GM18502 (cell line): ENCODE results near the gene ZNF678.
"Not testable (repeated sequence)": the region's sequence is repeated elsewhere in the genome, so short reads cannot be mapped to it uniquely, and the experiment has no call there.

Source experiments
- ATAC-seq: cut with Tn5 transposase; IDR thresholded peaks from one replicate; pipeline ENCODE4 v1.9.1; 2021; ENCODE audit warnings: mild to moderate bottlenecking; ENCODE audit not compliant: unreplicated experiment, poor library complexity

Gene ZNF678

DNA sequence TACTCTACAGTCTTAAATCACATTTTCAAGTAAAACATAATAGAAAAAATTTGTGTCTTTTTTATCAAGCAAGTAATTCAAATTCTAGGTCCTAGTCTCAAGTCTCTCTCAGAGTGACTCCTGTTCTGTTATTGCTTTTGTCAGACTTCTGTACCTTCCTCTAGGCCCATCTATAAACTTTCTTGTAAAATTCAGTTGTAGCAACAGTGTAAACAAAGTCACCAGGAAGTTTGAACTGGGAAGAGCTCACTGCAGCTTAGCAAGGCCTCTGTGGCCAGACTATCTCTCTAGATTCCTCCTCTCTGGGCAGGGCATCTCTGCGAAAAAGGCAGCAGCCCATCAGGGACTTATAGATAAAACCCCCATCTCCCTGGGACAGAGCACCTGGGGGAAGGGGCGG, 13.5 kb upstream of the ZNF678 start:
- no peak for ATAC-seq

DNA sequence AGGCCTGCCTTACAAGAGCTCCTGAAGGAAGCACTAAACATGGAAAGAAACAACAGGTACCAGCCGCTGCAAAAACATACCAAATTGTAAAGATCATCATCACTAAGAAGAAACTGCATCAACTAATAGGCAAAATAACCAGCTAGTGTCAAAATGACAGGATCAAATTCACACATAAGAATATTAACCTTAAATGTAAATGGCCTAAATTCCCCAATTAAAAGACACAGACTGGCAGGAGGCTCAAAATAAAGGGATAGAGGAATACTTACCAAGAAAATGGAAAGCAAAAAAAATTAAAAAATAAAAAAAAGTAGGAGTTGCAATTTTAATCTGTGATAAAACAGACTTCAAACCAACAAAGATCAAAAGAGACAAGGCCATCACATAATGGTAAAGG, 11.5 kb upstream of the ZNF678 start:
- not testable (repeated sequence) for ATAC-seq

DNA sequence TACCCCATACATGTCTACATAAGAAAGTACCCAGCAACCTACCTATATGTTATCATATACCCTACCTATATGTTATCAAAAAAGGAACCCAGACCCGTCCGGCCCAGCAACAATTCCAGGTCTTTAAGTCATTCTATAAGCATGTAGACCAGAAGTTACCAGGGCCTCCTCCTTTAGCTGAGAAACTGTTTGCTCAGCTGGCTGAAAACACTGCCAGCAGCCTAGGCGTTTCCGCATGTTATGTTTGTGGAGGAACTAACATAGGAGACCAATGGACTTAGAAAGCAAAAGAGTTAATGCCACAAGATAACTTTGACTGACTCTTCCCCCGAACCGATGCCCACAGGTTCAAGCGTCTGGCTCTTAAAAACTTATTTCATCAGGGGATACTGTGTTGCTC, 7.1 kb upstream of the ZNF678 start:
- ATAC-seq, result no peak

DNA sequence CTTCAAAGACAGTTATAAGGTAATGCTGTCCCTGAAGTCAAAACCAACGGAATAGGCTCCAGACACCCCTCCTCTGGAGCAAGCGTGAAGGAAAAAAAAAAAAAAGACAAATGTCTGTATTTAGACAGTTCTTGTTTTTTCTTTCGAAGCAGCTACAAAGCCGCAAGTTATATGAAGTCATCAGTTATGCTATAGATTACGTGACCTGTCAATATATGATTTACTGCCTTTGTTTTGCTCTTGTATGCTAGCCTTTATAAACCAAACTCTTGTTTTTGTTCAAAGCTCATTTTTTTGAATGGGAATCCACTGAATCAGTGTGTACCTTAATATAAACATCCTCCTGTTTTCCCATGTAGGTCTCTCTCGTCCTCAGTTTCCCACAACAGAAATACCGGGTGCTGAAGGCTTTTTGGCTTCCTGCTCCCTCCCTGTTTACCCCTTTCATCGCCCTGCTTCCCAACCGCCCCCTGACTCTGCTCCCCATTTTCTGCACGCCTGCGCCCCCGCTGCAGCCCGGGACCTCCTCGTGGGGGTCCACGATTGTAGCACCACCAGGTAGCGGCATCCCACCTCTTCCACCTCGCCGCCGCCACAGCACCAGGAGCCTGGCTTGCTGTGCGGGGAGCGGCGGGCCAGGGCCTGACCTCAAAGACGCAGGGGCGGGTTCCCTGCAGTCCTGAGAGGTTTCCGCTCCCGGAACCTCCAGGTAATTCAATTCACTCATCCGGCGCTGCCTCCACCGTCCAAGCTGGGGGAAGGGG, 5.2 kb upstream of the ZNF678 start:
- ATAC-seq, result no peak

DNA sequence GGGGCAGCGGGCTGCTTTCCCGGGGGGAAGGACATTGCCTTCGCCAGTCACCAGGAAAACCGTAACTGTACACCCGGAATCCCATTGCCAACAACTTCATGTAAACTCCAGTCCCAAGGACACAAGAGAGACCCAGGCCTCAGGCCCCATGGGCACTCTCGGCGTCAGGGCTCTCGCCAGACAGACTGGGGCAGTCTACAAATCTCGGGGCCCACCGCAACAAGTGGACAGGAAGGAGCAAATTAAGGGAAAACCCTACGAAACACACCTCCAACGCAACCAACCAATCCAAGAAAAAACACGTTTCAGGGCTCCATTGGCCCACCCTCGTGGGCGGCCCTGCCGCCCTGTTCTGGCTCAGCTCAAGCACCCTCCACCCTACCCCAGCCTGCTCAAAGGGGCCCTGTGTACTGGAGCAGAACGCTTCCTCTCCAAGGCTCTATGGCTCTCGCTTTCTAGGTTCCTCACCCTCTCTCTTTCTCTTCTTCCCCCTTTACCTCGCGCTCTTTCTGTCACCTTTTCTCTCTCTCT, 4.6 kb upstream of the ZNF678 start:
- no peak for ATAC-seq

DNA sequence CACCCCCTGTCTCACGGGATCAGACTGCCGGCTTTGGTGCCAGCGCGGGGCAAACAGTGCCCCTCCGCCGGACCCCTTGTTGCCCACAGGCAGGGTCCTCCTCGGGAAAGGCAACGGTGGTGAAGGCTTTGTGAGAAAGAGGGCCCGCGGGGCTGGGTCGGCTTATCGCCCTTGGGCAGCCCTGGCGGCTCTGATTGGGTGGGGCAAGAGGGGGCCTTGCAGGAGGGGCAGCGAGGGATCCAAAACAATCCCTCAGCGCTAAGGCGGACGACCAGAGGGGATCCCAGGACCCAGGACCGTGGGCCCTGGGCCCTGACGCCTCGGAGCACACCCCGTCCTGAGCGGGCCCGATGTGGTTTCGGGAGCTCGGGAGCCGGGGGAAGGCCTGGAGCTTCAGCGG, 3.9 kb upstream of the ZNF678 start:
- ATAC-seq, result no peak

DNA sequence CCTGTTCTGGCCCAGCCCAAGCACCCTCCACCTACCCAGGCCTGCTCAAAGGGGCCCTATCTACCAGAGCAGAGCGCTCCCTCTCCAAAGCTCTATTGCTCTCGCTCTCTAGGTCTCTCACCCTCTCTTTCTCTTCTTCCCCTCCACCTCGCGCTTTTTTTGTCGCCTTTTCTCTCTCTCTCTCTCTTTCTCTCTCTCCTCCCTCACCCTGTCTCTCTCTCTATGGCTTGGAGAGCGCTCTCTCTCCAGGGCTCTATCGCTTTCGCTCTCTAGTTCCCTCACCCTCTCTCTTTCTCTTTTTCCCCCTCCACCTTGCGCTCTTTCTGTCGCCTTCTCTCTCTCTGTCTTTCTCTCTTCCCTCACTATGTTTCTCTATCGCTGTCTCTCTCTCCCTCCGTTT, 3.4 kb upstream of the ZNF678 start:
- ATAC-seq, result no peak

DNA sequence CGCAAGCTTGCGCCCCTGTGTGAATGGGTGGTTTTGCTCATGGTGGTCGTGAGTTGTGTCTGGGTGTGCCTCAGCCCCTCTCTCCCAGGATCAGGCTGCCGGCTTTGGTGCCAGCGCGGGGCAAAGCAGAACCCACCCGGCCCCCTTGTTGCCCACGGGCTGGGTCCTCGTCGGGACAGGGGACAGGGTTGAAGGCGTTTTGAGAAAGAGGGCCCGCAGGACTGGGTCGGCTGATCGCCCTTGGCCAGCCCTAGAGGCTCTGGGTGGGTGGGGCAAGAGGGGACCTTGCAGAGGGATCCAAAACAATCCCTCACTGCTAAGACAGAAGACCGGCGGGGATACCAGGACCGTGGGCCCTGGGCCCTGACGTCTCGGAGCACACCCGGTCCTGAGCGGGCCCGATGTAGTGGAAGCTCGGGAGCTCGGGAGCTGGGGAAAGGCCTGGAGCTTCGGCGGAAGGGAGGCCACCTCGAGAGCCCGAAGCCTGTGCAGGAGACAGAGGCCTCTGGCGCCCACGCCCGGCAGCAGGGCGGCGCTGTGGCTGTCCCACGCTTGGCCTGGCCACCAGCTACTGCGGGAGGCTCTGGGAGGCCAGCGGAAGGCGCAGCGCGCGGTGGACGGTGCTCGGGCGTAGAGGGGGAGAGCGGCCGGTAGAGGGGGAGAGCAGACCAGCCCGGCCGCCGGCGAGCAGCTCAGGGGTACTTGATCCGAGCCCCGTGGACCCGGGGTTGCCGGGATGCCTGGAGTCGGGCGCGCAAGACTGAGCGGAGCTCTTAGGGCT, 2.8 kb upstream of the ZNF678 start:
- no peak for ATAC-seq

DNA sequence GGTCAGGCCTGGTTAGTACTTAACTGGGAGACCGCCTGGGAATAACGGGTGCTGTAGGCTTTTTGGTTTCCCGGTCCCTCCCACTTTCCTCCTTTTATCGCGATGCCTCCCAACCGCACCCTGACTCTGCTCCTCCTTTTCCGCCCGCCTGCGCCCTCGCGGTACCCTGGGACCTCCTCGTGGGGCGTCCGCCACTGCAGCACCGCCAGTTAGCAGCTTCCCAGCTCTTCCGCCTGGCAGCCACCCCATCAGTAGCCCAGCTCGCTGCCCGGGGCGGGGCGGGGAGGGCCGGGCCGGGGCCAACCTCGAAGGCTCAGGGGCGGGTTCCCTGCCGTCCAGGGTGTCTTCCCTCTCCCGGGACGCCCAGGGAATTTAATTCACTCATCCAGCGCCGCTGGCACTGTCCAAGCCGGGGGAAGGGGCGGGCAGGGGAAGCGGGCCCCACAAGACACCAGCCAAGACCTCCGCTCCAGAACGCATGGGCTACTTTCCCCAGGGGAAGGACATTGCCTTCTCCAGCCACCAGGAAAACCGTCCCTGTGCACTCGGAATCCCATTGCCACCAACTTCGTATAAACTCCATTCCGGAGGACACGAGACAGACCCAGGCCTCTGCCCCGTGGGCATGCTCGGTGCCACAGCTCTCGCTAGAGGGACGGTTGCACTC, 2.0 kb upstream of the ZNF678 start:
- ATAC-seq, result no peak

DNA sequence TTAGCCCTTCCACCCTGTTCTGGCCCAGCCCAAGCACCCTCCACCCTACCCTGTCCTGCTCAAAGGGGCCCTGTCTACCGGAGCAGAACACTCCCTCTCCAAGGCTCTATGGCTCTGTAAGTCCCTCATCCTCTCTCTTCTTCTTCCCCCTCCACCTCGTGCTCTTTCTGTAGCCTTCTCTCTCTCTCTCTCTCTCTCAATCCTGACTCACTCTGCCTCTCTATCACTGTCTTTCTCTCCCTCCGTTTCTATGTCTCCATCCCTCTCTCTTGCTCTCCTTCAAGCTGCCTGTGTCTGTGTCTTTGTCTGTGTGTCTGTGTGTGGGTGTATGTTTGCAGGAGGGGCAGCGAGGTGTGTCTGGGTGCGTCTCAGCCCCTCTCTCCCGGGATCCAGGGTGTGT, 1.3 kb upstream of the ZNF678 start:
- ATAC-seq, result no peak

DNA sequence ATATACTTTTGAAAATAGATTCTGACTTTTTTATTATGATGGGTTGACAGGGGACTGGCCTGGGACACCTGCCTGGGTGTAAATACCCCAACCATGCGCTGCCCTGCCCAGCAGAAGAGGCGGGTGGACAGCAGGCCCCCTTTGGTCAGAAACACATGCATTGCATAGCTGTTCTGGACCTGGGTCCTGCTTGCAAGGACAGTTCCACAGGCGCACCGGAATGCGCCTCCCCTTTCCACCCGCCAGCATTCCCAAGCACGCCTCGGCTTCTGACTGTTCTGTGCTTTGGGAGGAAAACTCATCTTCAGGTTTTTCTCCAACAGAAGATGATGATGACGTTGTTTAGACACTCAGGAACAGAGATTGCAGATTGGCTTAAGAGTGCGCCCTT, 428 bp upstream of the ZNF678 start:
- ATAC-seq, result no peak

DNA sequence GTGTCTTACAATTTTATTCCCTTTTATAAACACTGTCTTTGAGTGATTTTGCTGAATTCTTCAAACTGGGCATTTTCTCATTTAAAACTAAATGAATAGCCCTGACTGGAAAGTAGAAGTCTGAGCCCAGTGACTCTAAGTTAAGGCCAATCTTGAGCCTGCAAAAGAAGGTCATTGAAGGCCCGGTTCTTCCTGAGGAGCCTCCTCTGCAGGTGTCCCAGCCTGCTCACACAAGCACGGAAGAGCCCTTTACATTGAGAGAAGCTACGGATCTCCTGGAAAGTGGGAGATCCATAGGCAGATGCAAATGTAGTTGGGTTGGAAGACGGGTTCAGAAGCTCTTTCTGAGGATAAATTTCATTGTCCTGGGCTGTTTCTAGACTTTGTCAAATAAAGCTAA, 3.9 kb downstream of the ZNF678 start:
- no peak for ATAC-seq

DNA sequence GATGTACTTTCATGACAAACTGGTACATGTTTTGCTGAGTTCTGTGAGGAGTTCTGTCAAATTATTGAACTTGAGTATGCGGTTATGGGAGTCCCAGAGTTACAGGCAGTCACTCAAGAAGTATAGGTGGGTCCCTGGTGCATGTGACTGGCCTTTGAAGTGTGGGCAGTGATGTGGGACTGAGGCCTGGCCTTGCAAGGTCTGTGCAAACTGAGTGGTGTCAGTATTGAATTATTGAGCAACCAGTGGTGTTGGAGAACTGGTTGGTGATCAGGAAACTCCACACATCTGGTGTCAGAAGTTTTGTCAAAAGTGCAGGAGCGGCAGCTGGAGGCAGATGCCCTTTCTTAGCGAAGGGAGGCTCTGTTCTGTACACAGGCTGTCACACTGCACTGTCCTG, 5.2 kb downstream of the ZNF678 start:
- no peak for ATAC-seq

DNA sequence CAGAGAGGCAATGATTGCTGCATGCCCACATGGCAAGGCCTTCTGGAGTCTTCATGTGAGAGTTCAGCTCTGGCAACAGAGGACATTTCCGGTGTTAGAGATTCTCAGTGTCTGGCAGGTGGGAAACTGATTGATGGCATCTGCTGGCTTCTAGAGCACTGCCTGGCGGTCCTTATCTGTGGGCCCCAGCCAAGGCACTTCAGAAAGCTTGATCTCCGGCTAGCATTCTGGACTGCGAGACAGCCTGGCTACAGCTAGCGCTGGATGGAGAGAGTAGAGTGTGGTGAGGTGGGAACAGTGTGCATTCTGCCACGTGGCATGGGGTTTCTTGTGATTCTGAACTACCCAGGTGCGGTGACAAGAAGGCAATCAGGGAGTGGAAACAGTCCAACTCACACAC, 9.4 kb downstream of the ZNF678 start:
- no peak for ATAC-seq

DNA sequence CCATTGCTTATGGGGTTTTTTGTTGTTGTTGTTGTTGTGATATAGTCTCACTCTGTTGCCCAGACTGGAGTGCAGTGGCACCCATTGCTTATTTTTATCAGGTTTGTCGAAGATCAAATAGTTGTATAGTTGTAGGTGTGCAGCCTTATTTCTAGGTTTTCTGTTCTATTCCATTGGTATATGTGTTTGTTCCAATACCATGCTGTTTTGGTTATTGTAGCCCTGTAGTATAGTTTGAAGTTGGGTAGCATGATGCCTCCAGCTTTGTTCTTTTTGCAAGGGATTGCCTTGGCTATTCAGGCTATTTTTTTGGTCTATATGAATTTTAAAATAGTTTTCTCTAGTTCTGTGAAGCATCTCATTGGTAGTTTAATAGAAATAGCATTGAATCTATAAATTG, 11.6 kb downstream of the ZNF678 start:
- no peak for ATAC-seq

DNA sequence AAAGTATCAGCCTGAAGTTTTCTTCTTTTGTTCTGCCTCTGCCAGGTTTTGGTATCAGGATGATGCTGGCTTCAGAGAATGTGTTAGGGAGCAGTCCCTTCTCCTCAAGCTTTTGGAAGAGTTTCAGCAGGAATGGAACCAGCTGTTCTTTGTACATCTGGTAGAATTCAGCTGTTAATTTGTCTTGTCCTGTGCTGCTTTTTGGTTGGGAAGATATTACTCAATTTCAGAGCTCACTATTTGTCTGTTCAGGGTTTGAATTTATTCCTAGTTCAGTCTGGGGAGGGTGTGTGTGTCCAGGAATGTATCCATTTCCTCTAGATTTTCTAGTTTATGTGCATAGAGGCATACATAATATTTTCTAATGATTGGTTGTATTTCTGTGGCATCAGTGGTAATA, 12.8 kb downstream of the ZNF678 start:
- no peak for ATAC-seq

DNA sequence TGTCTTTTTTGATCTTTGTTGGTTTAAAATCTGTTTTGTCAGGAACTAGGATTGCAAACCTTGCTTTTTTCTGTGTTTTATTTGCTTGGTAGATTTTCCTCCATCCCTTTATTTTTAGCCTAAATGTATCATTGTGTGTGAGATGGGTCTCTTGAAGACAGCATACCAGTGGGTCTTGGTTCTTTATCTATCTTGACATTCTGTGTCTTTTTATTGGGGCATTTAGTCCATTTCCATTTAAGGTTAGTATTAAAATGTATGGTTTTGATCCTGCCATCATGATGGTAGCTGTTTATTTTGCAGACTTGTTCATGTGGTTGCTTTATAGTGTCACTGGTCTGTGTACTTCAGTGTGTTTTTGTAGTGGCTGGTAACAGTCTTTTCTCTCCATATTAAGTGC, 14.1 kb downstream of the ZNF678 start:
- ATAC-seq, result no peak

DNA sequence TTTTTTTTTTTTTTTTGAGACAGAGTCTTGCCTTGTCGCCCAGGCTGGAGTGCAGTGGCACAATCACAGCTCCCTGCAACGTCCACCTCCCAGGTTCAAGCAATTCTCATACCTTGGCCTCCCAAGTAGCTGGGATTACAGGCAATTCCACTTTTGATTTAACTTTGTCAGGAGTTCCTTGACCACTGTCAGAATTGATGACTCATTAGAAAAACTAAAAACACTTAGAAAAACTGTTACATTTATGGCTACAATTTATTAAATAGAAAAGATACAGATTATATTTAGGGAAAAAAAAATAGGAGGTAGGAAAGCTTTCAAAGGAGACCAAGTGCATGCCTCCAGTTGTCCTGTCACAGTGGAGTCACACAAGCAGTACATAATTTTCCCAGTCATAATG, 20.0 kb downstream of the ZNF678 start:
- no peak for ATAC-seq

DNA sequence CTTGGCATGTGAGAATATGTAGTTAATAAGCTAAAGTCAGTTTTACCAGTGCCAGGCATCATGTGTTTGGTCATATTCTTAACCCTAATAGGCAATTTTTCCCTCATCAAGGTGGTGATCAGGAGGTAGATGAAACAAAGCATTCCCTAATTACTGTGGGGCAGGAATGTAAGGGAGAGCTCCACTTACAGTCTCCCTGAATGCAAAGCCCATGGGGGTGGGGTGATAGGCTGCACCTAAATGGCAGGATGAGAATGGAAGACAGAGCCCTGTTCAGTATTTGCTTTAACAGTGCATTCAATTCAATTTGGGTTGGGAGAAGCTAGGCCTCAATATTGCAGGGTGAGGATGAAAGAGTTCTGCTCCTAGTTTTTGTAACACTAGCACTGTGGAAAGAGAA, 23.4 kb downstream of the ZNF678 start:
- ATAC-seq, result no peak

DNA sequence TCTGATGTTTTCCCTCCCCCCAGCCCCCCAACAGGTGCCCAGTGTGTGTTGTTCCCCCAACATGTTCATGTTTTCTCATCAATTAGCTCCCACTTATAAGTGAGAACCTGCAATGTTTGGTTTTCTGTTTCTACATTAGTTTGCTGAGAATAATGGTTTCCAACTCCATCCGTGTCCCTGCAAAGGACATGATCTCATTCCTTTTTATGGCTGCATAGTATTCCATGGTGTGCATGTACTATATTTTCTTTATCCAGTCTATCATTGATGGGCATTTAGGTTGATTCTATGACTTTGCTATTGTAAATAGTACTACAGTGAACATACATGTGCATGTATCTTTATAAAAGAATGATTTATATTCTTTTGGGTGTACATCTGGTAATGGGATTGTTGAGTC, 24.6 kb downstream of the ZNF678 start:
- no peak for ATAC-seq

DNA sequence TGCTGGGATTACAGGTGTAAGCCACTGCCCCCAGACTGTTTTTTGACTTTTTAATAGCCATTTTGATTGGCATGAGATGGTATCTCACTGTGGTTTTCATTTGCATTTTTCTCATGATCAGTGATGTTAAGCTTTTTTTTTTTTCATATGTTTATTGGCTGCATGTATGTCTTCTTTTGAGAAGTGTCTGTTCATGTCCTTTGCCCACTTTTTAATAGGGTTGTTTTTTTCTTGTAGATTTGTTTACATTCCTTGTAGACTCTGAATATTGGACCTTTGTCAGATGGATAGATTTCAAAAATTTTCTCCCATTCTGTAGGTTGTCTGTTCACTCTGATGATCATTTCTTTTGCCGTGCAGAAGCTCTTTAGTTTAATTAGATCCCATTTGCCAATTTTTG, 25.4 kb downstream of the ZNF678 start:
- not testable (repeated sequence) for ATAC-seq
